ENCODE results near the gene FAM81A.
"Not testable (repeated sequence)": the region's sequence is repeated elsewhere in the genome, so short reads cannot be mapped to it uniquely, and the experiment has no call there.

The FAM81A gene

GRCh38 chr15:59484399-59484798 lies 46.4 kb downstream of the FAM81A start:
- DNase-seq (ENCODE audit: low read depth in 2 of 2), result no peak

GRCh38 chr15:59485036-59485435 lies 47.0 kb downstream of the FAM81A start:
- DNase-seq (ENCODE audit: low read depth in 2 of 2), result no peak

GRCh38 chr15:59489485-59489884 lies 51.5 kb downstream of the FAM81A start:
- DNase-seq (ENCODE audit: low read depth in 2 of 2), result not testable (repeated sequence)

DNA sequence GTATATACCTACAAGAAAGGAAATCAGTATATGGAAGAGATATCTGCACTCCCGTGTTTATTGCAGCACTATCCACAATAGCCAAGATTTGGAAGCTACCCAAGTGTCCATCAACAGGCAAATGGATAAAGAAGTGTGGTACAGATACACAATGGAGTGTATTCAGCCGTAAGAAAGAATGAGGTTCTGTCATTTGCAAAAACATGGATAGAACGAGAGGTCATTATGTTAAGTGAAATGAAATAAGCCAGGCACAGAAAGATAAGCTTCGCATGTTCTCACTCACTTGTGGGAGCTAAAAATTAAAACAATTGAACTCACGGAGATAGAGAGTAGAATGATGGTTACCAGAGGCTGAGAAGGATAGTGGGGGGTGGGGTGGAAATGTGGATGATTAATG lies 53.1 kb downstream of the FAM81A start:
- DNase-seq (ENCODE audit: low read depth in 2 of 2), result no peak

DNA sequence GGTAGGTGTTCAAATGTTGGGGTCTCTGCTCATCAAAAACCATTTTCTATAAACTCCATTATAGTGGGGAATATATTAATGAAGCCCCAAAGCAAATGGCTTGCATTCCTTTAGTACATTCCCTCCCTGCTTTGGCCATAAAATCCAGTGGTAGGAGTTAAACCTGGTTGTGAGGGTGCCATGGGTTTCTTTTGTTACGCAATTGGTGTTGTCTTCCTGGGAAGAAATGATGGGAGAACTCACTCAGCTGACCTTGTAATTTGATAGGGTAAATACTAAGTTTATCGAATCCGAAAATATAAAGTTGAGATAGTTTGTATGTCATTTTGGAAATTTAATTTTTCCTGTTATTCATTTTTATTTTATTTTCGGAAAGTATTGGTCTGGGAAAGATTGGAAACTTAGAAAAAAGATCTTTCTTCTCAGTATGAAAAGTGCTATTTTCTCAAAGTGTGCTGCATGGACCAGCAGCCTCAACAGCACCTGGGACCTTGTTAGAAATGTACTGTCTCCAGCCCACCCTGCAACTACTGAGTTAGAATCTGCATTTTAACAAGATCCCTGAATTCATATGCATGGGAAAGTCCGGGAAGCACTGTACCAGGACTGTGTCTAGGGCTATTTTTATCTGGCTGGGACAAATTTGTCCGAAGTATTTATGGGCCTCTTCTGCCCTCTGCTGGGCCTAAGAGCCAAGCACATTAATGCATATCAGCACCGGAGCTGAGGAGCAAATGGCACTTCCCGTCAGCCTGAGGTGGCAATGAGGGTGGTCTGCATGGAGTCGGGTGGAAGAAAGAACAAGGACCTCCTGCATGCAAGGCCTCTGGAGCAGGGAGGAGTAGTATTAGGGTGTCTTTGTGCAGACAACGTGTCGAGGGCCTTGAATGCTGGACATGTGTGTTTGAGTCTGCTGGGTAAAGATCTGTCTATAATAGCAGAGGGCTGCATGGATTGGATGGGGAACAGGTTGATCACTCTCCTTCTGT lies 54.7 kb downstream of the FAM81A start:
- DNase-seq (ENCODE audit: low read depth in 2 of 2), result peak in 1 of 2 donors; percentile 6

GRCh38 chr15:59501597-59501996 lies 63.6 kb downstream of the FAM81A start:
- DNase-seq (ENCODE audit: low read depth in 2 of 2), result no peak

GRCh38 chr15:59515190-59515589 lies 77.2 kb downstream of the FAM81A start:
- DNase-seq (ENCODE audit: low read depth in 2 of 2), result no peak

DNA sequence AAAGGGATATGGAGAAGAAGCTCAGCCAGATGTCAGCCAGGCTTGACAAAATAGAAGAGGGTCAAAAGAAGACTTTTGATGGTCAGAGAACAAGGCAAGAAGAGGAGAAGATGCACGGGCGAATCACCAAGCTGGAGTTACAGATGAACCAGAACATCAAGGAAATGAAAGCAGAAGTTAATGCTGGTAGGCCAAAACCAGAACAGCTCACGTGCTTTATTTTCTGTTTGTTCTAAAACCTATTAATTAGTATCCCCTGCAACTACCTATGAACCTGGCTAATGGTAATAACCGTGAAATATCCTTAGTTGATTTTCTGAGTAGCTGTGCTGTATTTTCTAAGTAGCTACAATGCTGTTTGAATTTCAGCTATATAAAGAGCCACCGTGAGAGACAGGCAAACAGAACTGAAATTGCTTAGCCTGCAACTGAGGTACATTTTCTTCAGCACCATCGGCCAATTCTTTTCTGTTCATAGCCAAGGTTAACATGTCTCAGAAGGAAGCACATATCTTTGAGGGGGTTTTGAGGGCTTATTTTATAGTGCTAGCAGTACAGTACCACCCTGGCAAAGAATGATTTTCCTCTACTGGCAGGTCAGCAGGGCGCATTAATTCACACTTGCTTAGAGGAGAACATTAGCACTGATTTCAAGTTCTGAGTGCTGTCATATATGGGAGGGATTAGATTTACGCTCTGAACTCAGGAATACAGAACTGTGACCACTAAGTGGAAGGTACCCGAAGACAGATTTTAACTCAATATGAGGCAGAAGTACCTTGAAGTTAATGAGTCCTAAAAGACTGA lies 78.9 kb downstream of the FAM81A start:
- no peak for DNase-seq (ENCODE audit: low read depth in 2 of 2)

- no peak for DNase-seq (ENCODE audit: low read depth in 2 of 2)
These were observed 81.3 kb downstream of the FAM81A start for GRCh38 chr15:59519329-59519728.

DNA sequence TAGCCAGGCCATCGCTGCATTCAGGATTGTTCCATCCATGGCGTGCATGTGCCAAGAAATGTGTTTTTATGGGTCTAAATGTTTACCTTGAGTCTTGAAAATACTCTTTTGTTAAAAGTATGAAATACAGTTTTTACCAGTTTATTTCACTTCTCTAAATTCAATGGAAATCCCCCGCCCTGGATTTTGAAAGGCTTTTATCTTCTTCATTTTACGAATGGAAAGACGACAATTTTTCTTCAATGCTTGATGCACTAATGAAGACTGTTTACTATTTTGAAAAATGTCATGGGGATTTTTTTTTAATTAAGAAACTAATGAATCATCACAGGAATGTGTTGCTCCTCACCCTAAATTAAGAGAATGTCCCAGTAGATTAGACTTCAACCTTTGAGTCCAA lies 83.5 kb downstream of the FAM81A start:
- no peak for DNase-seq (ENCODE audit: low read depth in 2 of 2)

DNA sequence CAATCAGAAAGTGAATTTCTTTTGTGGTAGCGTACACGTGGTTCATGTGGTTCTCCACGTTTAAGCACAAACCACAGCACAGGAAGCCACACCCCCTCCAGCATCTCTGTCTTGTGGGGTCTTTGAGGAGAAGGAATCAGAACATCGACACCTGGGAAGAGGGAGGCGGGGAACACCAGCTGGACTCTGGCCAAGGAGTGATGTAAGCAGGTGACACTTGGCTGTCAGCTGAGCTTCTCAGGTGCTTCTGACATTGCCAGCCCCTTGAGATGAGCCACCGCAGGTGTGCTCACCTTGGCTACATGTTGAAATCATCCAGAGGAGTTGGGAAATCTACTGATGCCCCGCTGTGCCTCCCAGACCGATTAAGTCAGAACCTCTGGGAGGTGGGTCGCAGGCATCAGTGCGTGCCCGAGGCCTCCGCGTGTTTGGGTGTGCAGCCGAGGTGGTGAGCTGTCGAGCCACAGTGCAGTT lies 85.0 kb downstream of the FAM81A start:
- no peak for DNase-seq (ENCODE audit: low read depth in 2 of 2)

DNA sequence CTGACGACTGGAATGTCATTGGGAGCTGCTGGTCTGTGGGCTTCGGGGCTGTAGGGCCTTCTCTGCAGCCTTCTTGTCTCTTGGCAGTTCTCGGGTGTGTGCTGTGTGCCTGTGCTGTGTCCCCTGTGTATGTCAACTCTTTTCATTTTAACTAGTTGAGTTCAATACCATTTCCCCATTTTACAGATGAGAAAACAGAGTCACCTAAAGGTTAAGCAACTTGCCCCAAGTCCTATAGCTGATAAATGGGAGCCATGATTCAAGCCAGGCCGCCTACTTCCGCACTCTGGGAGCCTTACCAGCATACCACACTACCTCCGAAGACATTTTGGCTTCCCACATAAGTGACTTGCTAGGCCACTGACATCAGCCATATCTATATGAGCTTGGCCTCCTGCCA lies 85.7 kb downstream of the FAM81A start:
- DNase-seq (ENCODE audit: low read depth in 2 of 2), result no peak

DNA sequence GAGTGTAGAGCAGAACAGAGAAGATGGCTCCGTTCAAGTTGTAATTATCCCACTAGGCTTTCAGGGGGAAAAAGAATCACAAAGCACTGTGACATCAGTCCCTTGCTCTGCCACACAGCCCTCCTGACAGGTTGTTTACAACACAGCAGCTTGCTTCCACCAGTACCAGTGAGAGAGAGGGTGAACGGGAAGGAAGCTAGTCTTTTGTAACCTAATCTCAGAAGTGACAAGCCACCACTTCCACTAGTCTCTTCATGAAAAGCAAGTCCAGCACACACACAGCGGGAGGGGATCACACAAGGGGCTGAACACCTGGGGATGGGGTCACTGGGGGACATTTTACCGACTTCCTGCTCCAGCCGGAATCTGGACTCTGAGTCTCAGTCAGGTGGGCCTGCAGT lies 86.3 kb downstream of the FAM81A start:
- DNase-seq (ENCODE audit: low read depth in 2 of 2), result no peak

DNA sequence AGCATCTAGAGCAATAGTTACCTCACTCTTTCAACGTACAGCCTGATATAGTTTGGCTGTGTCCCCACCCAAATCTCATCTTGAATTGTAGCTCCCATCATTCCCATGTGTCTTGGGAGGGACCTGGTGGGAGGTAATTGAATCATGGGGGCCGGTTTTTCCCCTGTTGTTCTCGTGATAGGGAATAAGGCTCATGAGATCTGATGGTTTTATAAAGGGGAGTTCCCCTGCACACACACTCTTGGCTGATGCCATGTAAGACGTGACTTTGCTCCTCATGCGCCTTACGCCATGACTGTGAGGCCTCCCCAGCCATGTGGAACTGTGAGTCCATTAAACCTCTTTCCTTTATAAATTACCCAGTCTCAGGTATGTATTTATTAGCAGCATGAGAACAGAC lies 88.5 kb downstream of the FAM81A start:
- DNase-seq (ENCODE audit: low read depth in 2 of 2), result not testable (repeated sequence)

GRCh38 chr15:59528429-59528828 lies 90.4 kb downstream of the FAM81A start:
- no peak for DNase-seq (ENCODE audit: low read depth in 2 of 2)

DNA sequence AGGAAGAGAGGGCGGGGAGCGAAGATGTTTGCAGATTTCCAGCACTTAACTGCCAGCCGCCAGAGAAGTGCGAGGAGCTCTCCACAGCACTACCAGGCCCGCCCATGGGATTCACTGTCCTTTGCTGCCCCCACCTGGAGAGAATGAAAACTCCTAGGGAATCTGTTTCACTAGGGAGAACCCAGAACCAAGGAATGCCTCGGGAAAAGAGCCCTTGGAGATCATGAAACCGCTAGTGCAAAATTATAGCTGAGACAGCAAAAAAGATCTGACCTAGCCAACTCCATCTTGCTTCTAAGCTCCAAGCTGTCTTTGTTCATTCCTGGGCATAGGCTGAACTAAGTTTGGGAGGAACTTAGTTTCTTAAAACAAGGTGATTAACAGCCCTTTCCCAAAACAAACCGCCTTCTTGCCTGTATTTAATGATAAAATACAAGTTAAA lies 91.0 kb downstream of the FAM81A start:
- peak; percentile 21 to 36 for DNase-seq (ENCODE audit: low read depth in 2 of 2)

GRCh38 chr15:59531066-59531675 lies 93.2 kb downstream of the FAM81A start:
- no peak for DNase-seq (ENCODE audit: low read depth in 2 of 2)

- no peak for DNase-seq (ENCODE audit: low read depth in 2 of 2)
These were observed 94.9 kb downstream of the FAM81A start for GRCh38 chr15:59532770-59533379.

GRCh38 chr15:59536553-59536952 lies 98.6 kb downstream of the FAM81A start:
- no peak for DNase-seq (ENCODE audit: low read depth in 2 of 2)

DNA sequence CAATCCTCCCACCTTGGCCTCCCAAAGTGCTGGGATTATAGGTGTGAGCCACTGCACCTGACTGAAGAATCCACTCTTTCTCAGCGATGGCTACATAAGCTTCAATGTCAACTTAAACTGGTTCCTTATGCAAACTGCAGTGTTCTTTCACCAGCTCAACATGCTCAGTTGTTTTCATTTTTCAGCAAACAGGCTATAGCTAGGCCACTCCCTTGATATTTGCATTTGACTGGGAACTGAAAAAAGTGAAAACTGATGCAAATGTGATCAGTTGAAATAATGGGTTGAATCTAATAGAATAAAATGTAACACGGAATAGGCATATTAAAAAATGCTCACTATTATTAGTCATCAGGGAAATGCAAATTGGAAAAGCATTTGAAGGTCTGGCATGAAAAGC lies 99.4 kb downstream of the FAM81A start:
- no peak for DNase-seq (ENCODE audit: low read depth in 2 of 2)

GRCh38 chr15:59538494-59538893 lies 100.5 kb downstream of the FAM81A start:
- DNase-seq (ENCODE audit: low read depth in 2 of 2), result no peak

GRCh38 chr15:59539799-59540198 lies 101.8 kb downstream of the FAM81A start:
- DNase-seq (ENCODE audit: low read depth in 2 of 2), result no peak

Data from stimulated activated CD8-positive, alpha-beta memory T cell treated with anti-CD3 and anti-CD28 coated beads, Interleukin-15, amount 100 ng/mL, for 48 hours (primary cell).